HT1080 (cell line): ENCODE results near the gene OTOF. TPM values are rescaled to one million over a fixed set of nuclear protein-coding genes. Genes with fewer than 3 reads are reported as not detected.

ENCODE experiments used
- DNase-seq: peaks from one replicate; pipeline ENCODE4 v3.0.0-alpha.2; 2015; ENCODE audit warnings: low read depth
- polyA plus RNA-seq, 2 experiments: library from polyadenylated mRNA; depleted of rRNA; stranded (reverse); fragments of >200 nt; gene quantifications; 2 replicates each; pipeline ENCODE4 v1.2.3, GENCODE V29; 2015
- total RNA-seq: library from RNA; depleted of rRNA; stranded (reverse); fragments of >200 nt; shearing (Covaris generic); gene quantifications from 2 replicates; pipeline ENCODE4 v1.2.3, GENCODE V29; 2014; rRNA removed

Gene OTOF
- not detected in 2 replicates for total RNA-seq
- polyA plus RNA-seq (2015; cell fraction: cytosol; rRNA removed) = 0.07 and 0.14 TPM in 2 replicates
- 0.06 and 0.08 TPM in 2 replicates for polyA plus RNA-seq (2015; cell fraction: nucleus; rRNA removed)

DNA sequence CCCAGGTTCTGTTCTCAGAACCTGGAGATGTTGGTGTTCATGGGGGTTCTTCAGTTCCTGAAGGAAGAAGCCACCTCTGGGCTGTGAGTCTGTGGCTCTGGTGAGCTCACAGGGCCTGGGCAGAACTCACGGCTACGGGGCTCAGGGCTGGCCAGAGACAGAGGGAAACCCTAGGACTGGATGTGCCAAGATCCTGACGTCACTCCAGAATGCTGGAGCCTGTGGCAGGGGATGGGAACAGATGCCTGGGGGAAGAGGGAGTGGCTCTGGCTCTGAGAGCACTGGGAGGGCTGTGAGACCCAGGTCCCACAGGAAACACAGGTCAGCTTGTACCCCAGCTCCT lies at the start of gene OTOF:
OTOF (minus strand) TSS at position 214 of the 343 bp plus-strand sequence.
- peak; percentile 50 for DNase-seq

DNA sequence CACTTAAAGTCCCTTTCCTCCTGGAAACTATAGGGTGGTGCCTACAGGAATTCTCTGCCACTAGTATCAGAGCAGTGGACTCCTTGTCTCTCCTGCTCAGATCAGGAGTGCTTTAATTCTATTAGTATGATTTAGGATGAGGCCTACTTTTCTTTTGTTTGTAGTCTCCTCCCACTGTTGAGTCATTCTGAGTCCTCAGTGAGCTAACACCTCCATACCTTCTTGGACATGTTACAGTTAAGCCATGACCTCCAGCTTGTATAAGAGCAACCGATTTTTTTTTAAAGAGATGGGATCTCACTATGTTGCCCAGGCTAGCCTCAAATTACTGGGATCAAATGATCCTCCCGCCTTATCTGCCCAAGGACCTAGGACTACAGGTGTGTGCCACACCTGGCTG lies 48.7 kb upstream of the OTOF start:
- DNase-seq = no peak

DNA sequence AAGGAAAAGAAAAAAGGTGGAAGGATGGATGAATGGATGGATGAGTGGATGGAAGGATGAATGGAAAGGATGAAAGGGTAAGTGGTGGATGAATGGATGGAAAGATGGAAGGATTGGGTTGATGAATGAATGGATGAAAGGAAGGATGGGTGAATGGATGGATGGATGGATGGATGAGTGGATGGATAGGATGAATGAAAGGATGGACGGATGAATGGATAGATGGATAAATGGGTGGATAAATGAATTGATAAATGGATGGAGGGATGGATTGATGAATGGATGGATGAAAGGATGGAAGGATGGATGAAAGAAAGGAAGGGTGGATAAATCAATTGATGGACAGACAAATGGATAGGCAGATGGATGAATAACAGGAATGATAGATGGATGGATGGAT lies 48.2 kb upstream of the OTOF start:
- no peak for DNase-seq

DNA sequence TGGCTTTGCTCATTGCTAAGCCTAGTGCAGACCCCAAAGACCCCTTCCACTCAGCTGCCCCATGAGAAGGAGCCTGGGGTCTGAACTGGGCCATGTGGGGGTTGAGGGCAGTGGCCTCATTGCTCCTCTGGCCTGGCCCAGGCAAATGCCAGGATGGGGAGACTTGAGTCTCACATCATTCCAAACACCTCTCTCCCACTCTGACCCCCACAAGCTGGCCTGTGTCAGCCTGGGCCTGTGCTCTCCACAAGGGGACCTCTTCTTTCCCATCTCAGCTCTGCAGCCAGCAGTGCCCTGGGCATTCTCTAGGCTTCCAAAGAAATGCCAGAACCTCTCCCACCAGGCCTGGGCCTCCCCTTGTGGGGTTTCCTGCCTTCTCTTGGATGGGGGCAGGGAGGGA lies 45.8 kb upstream of the OTOF start:
- no peak for DNase-seq

DNA sequence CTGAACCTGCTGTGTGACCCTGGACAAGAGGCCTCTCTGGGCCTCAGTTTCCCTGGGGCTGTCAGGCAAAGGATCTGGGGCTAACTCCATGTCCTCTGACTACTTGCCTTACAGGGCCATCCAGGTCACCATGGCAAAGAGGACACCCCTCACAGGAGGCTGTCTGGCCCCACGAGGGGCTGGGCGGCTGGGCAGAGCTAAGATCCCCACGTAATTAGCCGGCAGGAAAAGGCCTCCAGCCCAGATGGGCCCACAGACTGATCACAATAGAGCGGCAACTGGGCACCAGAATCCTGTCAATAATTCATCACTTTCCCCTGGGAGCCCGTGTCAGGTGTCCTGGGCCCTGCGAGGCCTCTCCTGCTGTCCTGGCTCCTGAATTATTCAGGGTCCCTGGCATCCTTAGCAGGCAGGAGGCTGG lies 44.8 kb upstream of the OTOF start:
- no peak for DNase-seq

DNA sequence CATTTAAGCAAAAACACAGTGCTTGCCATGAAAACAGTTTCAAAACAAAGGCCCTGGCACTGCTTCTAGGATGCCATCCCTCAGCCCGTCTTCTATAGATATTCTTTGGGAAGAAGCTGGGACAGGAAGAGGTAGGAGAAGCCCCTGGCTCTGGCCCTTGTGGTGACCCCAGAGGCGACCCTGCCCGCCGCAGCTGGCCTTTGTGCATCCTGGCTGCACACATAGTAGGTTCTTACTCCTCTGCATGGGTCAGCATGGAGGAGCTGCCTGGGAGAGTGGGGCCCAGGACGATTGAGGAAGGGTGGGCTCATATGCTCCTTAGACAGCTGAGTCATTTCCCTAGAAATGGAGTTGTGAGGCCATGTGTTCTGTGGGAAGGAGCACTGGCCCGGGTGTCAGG lies 44.4 kb upstream of the OTOF start:
- no peak for DNase-seq

DNA sequence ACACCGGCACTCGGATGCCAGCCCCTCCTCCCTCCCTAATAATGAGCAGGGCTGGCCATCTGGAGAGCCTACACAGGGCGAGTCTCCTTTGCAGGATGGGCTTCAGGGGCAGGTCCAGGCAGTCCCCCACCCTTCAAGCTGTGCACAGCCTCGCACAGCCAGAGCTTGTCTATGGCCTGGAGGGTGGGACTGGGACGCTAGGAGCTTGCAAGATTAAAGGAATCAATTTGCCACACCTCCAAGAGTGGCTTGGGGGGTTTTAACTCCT lies 43.9 kb upstream of the OTOF start:
- no peak for DNase-seq

DNA sequence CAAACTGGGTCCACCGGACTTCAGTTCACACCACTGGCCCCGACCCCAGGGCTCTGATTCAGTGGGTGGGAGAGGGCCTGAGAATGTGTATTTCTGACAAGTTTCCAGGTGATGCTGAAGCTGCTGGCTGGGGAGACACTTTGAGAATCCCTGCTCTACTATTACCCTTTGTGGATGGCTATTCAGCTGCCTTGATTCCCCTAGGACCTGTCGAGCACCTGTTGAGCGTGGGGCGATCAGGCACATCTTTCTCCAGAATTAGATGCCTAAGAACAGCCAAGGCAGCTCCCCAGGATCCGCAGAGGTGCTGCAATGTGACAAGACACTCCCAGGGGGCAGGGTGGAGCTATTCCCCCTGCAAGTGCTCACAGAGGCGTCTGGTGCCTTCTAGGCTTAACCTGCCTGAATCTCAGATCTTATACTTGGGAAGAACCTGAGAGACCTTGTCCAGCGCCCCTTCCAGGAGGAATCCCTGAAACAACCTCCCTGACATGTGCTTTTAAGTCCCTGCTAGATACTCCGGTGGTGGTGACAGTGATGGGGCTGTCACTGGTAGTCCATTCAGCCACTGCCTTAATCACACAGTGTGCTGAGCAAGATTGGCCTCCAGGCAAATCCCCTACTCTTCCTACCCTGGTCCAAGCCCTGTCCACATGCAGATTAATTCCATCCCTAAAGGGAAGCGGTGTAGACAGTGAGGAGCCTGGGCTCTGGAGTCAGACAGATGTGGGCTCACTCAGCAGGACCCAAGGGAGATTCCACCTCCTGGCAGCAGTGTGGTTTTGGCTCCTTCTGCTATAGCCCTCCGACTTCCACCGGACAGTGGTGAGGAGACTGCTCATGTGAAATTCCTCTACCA lies 43.4 kb upstream of the OTOF start:
- no peak for DNase-seq

DNA sequence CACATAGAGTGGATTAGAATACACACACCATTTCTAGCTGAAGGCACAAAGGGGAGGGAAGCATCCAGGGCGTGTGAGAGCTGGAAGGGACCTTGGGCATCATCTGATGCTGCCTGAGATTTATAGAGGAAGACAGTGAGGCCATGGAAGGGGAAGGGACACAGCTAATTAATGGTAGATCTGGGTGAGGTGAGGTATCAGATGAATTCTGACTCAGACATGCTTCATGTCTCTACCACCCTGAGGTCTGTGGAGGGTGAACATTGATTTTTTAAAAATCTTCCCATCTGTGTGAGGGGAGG lies 42.2 kb upstream of the OTOF start:
- DNase-seq = no peak

DNA sequence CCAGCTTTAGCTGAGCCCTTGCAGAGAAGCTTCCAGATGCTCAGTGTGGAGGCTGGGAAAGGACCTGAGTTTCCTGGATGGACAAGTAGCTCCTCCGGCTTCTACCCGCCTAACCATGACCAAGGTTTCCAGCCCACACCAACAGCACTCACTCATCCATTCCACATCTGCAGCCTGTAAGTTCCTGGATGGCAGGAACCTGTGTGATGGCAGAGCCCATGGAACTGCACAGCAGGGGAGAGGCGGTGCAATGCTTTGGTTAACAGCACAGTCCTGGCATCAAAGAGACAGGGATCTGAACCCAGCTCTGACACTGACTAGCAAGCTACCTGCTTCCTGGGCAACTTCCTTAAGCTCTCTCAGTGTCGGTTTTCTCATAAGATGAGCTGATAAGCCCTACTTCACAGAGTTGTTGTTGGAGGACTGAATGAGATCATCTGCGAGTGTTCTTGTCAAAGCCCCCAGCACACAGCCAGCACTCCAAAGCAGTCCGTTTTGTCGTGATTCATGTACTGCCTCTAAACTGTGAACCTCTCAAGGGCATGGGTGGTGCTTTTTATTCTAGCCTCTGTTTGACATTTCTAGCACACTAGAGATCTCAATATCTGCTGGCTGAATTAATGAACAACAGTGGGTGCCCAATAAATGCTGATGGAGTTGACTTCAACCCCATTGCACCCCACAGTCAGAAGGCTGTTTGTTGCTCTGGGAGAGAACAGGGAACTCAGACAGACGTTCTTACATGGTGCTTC lies 41.6 kb upstream of the OTOF start:
- DNase-seq = no peak

DNA sequence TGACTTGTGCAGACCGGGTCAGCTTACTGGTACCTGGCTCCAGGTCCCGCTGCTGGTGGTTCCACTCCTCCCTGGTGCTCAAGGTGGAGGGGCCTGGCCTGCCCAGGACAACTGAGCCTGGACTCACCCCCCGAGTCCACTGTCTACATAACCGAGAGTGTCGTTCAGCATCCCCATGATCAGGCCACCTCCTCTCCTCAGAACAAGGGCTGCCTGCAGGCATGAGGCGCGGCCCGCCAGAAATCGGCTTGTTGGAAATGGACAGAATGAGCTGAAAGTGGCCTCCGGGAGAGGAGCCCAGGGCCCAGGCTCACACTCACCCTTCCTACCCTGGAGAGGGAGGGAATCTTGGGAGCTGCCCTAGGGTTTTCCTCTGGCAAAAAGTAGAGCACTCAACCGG lies 38.9 kb upstream of the OTOF start:
- DNase-seq = no peak

DNA sequence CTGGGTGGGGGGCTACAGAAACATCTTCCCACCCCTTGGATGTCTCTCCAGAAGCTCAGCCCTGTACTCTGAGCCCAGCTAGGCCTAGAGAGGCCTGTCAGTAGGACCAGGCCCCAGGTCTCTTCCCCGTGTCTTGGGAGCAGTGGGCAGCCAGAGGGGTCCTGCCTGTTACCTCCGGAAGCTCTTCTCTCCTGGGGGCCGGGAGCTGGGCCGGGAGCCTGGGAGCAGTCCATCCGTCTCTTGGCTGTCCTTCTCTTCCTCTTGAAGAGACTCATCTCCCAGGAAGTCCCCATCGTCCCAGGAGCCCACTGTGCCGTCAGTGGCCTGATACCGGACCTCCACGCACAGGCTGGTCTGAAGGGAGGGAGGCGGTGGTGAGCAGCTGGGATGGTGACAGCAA lies 38.3 kb upstream of the OTOF start:
- DNase-seq = no peak

DNA sequence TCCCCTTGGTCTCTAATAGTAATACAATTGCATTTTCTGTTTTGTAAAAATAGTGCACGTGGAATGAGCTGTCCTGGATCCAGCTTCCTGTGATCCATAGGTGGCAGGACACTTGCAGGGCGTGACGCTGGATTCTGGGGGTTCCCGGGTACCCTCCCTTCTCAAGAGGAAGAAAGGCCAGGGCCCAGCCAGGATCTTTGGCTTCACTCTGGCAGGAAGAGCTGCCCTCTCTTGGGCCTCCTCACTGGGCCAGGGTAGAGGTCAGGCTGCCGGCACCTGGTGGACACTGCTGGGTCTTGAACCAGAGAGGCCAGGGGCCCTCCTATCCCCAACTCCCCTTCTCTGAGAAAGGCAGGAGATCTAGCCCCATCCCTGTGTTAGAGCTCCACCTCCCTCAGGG lies 37.8 kb upstream of the OTOF start:
- DNase-seq = no peak

DNA sequence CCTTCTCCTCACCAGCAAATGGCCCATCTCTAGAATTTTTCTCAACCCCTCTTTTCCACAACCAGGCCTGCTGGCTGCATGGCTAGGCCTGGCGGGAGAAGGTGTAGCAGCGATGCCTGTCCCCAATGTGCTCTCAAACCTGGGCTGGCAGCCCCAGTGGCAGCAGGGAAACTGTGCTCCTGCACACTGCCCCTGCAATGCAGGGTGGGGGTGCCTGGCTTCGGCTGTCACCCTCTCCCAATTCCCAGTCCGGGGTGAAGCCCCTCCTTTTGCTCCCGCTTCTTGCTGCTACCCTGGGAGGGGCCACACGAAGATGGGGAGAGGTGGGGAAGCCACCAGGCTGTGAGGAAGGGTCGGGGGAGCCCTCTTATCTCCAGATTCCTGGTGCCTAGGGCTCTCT lies 36.1 kb upstream of the OTOF start:
- no peak for DNase-seq

DNA sequence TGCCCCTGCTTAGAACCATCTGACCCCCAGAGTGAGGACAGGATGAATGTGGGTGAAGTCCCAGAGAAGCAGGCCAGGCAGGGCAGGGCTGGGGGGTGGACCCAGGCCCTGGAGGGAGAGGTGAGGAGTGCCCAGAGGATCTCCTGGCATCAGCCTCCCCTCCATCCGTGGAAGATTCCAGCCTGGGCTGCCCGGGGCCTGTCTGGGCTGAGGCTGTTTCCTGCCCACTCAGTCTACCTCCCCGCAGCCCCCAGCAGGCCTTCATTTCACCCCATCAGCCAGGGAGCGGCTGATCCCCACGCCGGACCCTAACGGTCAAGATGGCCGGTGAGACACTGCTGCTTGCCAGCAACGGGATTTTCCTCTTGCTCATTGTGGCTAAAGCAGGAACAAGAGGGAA lies 35.3 kb upstream of the OTOF start:
- DNase-seq = no peak

DNA sequence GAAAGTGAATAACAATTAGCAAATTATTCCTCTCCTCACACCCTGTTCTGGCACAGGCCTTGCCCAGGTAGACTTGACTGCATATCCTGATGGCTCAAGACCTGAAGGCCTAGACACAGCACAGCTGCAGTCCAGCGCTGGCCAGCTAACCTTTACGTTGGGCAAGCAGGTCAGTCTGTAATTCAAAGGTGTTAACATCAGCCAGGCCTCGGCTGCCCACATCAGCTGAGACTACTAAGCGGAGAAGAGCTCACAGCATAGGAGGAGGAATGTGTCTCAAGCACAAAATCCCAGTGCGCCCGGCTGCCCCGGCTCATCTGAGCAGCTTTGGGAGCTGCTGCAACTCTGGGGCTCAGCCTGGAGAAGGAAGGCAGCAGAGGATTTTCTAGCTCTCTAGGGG lies 33.5 kb upstream of the OTOF start:
- no peak for DNase-seq

DNA sequence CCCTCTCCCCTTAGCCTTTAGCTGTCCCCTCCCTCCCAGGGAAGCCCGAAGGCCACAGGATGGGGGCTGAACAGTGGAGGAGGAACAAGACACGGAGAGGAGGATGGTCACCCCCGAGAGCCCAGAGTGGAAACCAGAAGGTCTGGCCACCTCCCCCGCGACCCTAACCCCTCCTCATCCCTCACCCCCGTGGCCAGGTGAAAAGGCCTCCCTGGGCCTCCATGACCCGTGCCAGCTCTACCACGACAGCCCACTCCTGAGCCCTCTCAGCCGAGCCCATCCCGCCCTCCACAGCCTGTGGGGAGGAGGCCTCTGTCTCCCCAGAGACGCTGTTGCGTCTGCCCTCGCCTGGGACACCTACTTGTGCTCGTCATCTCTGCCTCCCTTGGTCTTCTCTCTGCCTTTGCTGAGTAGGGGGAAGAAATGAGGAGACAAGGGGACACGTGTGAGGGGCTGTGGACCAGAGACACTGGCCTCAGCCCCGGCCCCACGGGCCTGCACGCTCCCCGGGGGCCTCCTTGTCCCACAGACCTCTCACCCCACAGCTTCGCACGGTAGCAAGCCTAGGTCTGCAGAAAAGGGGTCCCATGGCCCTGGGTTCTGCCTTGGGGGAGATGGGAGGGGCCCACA lies 32.5 kb upstream of the OTOF start:
- no peak for DNase-seq

DNA sequence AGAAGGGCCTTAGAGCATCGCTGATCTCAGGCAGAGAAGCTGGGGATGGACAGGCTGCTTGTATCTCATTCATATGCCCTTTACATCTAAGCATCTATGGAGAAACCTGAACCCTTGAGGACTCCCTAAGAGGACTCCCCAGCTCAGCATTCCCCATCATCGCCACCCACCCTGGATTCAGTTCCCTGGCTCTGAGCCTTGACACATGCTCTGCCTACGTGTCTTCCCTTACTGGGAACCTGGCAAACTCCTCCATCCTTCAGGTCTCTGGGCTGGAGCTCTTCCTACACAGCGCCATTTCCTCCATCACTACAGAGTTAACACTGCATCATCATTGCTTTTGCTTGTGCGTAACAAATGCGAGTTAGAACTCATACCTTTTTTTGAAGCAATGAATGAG lies 31.2 kb upstream of the OTOF start:
- no peak for DNase-seq

DNA sequence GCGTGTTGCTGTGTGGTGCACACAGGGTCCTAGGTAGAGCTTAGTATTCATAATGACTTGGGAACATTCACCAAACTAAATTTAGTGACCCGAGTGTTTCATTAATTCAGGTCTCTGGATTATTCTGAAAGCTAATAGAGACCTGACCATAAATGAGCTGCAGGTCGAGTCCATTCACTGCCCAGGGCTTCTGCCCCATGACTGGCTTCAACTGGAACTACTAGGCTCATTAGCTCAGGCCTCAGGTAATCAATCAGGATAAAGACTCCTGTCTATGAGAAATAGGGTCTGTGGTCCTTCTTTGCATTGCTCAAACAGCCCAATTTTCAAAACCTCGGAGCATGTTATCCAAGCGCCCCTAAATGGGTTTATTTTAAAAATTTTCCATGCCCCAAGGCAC lies 30.0 kb upstream of the OTOF start:
- DNase-seq = no peak

DNA sequence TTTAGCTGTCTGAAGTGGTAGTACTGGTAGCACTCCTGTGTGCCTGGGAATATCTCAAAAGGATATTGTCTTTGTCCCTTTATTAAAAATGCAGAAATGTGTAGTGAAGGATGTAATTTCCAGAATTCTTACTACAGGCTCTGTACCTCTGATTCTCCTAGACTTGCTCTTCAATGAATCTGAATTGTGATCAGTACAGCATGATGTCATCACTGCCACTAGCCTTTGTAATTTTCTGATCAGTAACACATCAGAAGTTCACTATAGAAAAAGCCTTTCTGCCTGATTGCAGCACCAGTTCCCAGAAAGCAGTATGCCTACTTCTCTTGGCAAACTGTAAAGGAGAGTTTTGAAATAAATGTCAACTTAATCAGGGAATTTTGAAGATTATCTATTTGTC lies 29.2 kb upstream of the OTOF start:
- no peak for DNase-seq

DNA sequence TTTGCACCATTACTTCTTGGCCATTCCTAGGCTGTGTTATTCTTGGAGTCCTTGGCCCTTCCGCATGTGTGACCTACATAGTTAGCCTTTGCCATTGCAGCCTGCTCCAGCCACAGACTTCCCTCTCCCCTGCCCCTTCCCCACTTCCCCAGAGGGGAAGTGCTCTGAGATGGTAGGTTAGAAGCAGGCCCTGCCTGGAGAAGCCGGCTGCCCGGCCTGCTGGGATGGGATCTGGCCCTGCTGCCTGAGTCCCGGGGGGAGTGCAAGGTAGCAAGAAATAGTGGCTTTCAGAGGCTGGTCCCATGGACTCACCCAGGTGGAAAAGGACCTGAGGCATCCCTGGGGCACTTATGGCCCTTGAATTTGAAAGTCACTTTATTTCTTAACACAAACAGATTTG lies 28.4 kb upstream of the OTOF start:
- DNase-seq = no peak

DNA sequence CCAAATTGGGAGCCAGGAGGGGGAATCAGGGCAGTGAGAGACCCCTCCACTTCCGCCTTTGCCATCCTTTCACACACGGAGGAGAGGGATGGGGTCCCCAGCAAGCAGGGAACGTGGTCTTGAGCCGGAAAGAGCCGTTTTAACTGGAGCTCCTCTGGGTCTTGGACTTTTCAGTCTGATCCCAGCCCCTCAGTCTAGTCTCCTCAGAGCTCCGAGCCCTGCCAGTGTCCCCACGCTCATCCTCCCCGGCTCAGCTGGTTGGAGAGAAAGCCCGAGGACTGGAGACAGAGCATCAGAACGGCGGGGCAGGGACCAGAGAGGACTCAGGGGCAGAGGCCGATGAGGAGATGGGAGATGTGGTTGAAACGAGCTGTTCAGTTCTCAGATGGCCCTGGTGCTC lies 26.1 kb upstream of the OTOF start:
- DNase-seq = no peak
